HUES64 (cell line): ENCODE data around the gene HPSE2.
A peak's percentile ranks its signal among the peaks of the same experiment; 100 is the strongest.

Experiments used
- H3K27ac ChIP-seq: 2 replicates; pipeline ENCODE4 v1.7.0; 2013; ENCODE audit warnings: low read depth, low read length, inconsistent platforms
- H3K27me3 ChIP-seq: 2 replicates; pipeline ENCODE4 v1.6.1; 2013; ENCODE audit warnings: mild to moderate bottlenecking, low read length; ENCODE audit not compliant: insufficient read depth
- H3K36me3 ChIP-seq: 2 replicates; pipeline ENCODE4 v1.6.1; 2013; ENCODE audit warnings: mild to moderate bottlenecking, low read length; ENCODE audit not compliant: insufficient read depth
- H3K4me1 ChIP-seq: 2 replicates; pipeline ENCODE4 v1.6.1; 2013; ENCODE audit warnings: mild to moderate bottlenecking, low read length, moderate library complexity; ENCODE audit not compliant: insufficient read depth
- H3K4me3 ChIP-seq: 2 replicates; pipeline ENCODE4 v1.5.1; 2013; ENCODE audit warnings: mild to moderate bottlenecking, low read length, moderate library complexity
- H3K9ac ChIP-seq: 2 replicates; pipeline ENCODE4 v1.6.1; 2013; ENCODE audit warnings: mild to moderate bottlenecking, low read depth, low read length
- H3K9me3 ChIP-seq: 2 replicates; pipeline ENCODE4 v1.6.1; 2013; ENCODE audit warnings: low read depth, low read length; ENCODE audit not compliant: insufficient read depth
- WGBS: fragments of 150-250, 120-280 bp; methylation state at CpG from one replicate; pipeline ENCODE4 v1.1.7; 2013; ENCODE audit warnings: missing lambda C conversion rate; 5-methylcytosine and 5-hydroxymethylcytosine counted together

Gene HPSE2

DNA sequence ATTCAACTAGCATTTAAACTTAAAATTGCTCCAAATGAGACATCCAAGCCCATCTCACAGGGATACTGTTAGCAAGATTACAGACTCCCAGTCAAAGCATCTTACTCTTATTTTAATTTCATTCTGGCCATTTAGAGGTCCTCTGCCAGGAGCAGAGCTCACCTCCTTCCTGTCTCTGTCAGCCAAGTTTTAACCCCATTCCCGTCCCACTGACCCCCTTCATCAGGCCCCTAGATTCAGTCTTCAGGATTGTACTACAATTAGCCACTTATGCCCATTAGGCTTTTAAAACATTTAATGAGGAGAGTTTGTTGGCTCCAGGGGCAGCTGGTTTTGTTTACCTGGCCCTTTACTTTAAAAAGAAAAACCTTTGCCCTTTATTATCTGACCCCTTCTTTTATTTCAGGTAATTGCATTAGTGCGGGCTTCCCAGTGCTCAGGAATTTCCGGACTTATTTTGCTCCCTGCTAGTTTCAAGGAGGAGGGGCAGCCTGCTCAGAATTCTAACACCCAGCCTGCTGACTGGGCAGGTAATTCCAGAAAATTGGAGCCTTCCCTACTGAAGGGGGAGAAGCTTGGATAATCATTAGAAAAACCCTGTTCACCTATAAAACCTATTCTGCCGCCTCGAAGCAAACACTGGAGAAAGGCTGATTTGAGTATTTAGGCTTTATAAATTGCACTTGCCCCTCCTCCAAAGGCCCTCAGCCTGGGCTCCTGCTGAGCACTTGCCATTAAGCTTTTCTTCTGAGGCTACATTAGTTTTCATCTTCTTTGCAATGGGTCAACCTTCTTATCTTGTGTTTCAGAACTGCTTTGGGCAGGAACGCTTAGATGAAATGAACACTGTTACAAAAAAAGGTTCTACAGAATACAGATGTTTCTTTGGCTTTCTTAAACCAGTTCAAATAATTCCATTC is 588.4 kb downstream of the HPSE2 start:
- H3K9ac ChIP-seq, result peak overlapping the region; percentile 26; the same call in 1 of the 2 replicates
- H3K27me3 ChIP-seq, result no peaks in the 10 kb centered on the region
- H3K27ac ChIP-seq, result peak overlapping the region; percentile 82
- no peaks in the 10 kb centered on the region for H3K36me3 ChIP-seq
- 4% methylated on average over 4 of the region's 6 CpGs for WGBS
- H3K4me1 ChIP-seq, result peaks cover 35% of the 10 kb centered on the region
- H3K4me3 ChIP-seq, result peak overlapping the region; percentile 24
- no peaks in the 10 kb centered on the region for H3K9me3 ChIP-seq

GRCh38 chr10:98644466-98644865 is 591.2 kb downstream of the HPSE2 start:
- H3K36me3 ChIP-seq, result no peaks in the 10 kb centered on the region
- H3K9ac ChIP-seq, result no peak overlapping the region
- no peak overlapping the region for H3K27ac ChIP-seq
- H3K4me1 ChIP-seq, result peaks cover 35% of the 10 kb centered on the region
- no peak overlapping the region for H3K4me3 ChIP-seq
- H3K9me3 ChIP-seq, result no peaks in the 10 kb centered on the region
- no peaks in the 10 kb centered on the region for H3K27me3 ChIP-seq
- WGBS, result 89% methylated on average over 1 of the region's 1 CpG

DNA sequence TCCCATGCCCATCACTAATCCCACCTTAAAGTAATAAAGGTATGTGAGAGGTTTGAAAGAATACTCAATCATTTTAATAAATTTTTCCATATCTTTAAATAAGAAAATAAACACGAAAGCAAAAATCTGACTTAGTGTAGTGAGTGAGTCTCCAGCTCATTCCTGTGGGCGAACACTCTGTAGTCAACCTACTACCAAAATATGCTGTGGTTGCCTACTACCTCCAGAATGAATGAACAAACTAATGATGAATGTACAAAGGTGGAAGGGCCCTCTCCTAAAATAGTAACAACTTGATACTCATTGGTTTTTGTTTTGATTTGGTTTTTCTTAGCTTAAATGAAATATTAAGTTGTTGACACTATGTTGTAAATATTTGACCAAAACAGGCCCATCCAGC is 593.4 kb downstream of the HPSE2 start:
- H3K4me1 ChIP-seq, result peaks cover 14% of the 10 kb centered on the region
- 80% methylated on average over 1 of the region's 2 CpGs for WGBS

GRCh38 chr10:98638920-98639319 is 596.7 kb downstream of the HPSE2 start:
- Histone ChIP-seq H3K27me3 (no peaks in the 10 kb centered on the region), H3K9me3 (no peaks in the 10 kb centered on the region), H3K36me3 (no peaks in the 10 kb centered on the region), H3K27ac (no peak overlapping the region), H3K4me1 (no peaks in the 10 kb centered on the region), H3K9ac (no peak overlapping the region), H3K4me3 (no peak overlapping the region)
- 80% methylated on average over 5 of the region's 5 CpGs for WGBS

More for the DNA sequence above, 593.4 kb downstream of the HPSE2 start:
- H3K36me3 ChIP-seq, result no peaks in the 10 kb centered on the region
- H3K27me3 ChIP-seq, result no peaks in the 10 kb centered on the region
- no peak overlapping the region for H3K9ac ChIP-seq
- no peaks in the 10 kb centered on the region for H3K9me3 ChIP-seq
- H3K27ac ChIP-seq, result no peak overlapping the region
- H3K4me3 ChIP-seq, result no peak overlapping the region

GRCh38 chr10:98636921-98637329 is 598.7 kb downstream of the HPSE2 start:
- Histone ChIP-seq H3K36me3 (no peaks in the 10 kb centered on the region), H3K27ac (no peak overlapping the region), H3K27me3 (no peaks in the 10 kb centered on the region), H3K4me3 (no peak overlapping the region), H3K9me3 (no peaks in the 10 kb centered on the region), H3K9ac (no peak overlapping the region), H3K4me1 (no peaks in the 10 kb centered on the region)

DNA sequence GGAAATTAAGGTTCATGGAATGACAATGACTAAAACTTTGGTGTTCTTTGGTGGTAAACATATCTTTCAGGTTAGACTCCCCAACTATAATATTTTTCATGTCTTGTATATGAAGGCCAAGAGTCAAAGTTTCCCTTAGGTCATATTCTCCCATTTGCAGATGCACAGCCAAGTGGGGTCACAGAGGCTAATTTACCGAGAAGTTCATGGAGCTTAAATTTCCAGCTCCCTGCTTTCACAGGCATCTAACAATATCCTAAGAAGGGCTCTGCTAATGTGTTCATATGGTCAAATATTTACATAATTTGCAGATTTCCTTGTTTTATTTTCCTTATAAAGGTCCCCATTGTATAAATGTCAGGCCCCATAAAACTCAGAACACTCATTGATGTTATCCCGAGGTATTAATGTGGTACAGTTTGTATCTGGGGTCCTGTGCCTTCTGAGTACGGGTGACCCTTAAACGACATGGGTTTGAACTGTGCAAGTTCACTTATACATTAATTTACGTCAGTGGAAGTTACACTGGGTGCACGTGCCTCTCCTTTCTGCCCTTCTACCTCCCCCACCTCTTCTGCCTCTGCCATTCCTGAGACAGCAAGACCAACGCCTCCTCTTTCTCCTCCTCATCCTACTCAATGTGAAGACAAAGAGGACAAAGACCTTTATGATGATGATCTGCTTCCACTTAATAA is 603.0 kb downstream of the HPSE2 start:
- no peak overlapping the region for H3K9ac ChIP-seq
- H3K4me1 ChIP-seq, result no peaks in the 10 kb centered on the region
- H3K4me3 ChIP-seq, result no peak overlapping the region
- H3K36me3 ChIP-seq, result no peaks in the 10 kb centered on the region
- 87% methylated on average over 7 of the region's 7 CpGs for WGBS
- no peak overlapping the region for H3K27ac ChIP-seq
- no peaks in the 10 kb centered on the region for H3K9me3 ChIP-seq
- H3K27me3 ChIP-seq, result no peaks in the 10 kb centered on the region

- Histone ChIP-seq H3K36me3 (no peaks in the 10 kb centered on the region), H3K4me3 (no peak overlapping the region), H3K9ac (no peak overlapping the region), H3K27me3 (no peaks in the 10 kb centered on the region), H3K9me3 (no peaks in the 10 kb centered on the region), H3K27ac (no peak overlapping the region), H3K4me1 (no peaks in the 10 kb centered on the region)
- 100% methylated on average over 1 of the region's 1 CpG for WGBS
These were observed 607.4 kb downstream of the HPSE2 start for GRCh38 chr10:98628206-98628605.

DNA sequence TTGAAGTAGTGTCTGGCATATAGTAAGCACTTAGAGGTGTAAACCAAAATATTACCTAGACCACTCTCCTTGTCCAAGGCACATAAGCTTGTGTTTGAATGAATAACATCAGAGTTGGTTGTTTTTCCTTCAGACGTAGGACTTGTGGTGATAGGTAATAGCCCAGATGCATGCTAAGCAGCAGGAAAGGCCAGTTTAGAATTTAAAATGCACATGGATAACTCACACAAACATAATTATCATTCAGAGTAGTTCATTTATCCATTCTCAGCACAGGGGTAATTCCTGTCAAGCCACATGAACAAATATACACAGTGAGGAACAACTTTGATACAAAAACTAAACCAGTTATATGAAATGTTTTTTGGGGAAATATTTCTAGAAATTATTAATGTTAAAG is 607.9 kb downstream of the HPSE2 start:
- H3K4me3 ChIP-seq, result no peak overlapping the region
- H3K4me1 ChIP-seq, result no peaks in the 10 kb centered on the region
- H3K27me3 ChIP-seq, result no peaks in the 10 kb centered on the region
- WGBS, result 100% methylated on average over 1 of the region's 1 CpG
- no peaks in the 10 kb centered on the region for H3K9me3 ChIP-seq
- no peaks in the 10 kb centered on the region for H3K36me3 ChIP-seq
- no peak overlapping the region for H3K9ac ChIP-seq
- no peak overlapping the region for H3K27ac ChIP-seq

GRCh38 chr10:98624963-98625362 is 610.7 kb downstream of the HPSE2 start:
- no peak overlapping the region for H3K9ac ChIP-seq
- no peaks in the 10 kb centered on the region for H3K36me3 ChIP-seq
- H3K27ac ChIP-seq, result no peak overlapping the region
- no peaks in the 10 kb centered on the region for H3K9me3 ChIP-seq
- H3K27me3 ChIP-seq, result no peaks in the 10 kb centered on the region
- no peak overlapping the region for H3K4me3 ChIP-seq
- peaks cover 16% of the 10 kb centered on the region for H3K4me1 ChIP-seq
- WGBS, result 75% methylated on average over 2 of the region's 2 CpGs

DNA sequence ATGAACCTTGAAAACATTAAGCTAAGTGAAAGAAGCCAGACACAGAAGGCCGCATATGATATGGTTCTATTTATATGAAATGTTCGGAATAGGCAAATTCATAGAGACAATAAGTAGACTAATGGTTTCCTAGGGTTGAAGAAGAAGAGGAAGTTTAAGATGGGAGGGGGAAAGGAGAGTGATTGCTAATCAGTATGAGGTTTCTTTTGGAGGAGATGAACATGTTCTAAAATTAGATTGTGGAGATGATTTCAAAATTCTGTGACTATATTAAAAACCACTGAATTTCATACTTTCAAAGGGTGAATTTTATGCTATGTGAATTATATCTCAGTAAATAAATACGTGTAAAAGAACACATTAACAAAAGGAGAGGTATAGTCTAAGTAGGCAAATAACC is 612.5 kb downstream of the HPSE2 start:
- 96% methylated on average over 3 of the region's 3 CpGs for WGBS
- Histone ChIP-seq H3K4me1 (peaks cover 23% of the 10 kb centered on the region), H3K9ac (no peak overlapping the region), H3K36me3 (no peaks in the 10 kb centered on the region), H3K27me3 (no peaks in the 10 kb centered on the region), H3K4me3 (no peak overlapping the region), H3K27ac (no peak overlapping the region), H3K9me3 (no peaks in the 10 kb centered on the region)

DNA sequence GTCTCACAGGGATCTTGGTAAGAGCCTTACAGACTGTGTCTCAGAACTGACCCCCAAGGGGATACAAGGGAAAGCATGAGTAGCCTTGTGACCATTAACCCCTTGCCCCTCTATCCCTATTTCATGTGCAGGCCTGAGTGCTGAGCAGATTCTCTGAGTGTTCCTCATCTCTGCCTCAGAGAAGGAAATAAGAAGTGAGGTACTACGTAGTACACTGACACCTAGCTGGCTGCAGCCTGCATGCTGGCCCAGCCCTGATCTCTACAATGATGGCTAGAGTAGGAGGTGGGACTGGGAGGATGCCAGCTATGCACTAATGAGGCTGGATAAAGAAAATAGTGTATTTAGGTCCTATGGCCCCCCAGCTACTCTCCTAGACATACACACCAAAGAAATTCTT is 614.0 kb downstream of the HPSE2 start:
- H3K27ac ChIP-seq, result no peak overlapping the region
- no peaks in the 10 kb centered on the region for H3K9me3 ChIP-seq
- H3K27me3 ChIP-seq, result no peaks in the 10 kb centered on the region
- WGBS, result 24% methylated on average over 1 of the region's 1 CpG
- no peak overlapping the region for H3K4me3 ChIP-seq
- no peaks in the 10 kb centered on the region for H3K36me3 ChIP-seq
- H3K4me1 ChIP-seq, result peaks cover 23% of the 10 kb centered on the region
- H3K9ac ChIP-seq, result no peak overlapping the region
